Measurements from ENCODE around the gene CAPN13.

Gene CAPN13

DNA sequence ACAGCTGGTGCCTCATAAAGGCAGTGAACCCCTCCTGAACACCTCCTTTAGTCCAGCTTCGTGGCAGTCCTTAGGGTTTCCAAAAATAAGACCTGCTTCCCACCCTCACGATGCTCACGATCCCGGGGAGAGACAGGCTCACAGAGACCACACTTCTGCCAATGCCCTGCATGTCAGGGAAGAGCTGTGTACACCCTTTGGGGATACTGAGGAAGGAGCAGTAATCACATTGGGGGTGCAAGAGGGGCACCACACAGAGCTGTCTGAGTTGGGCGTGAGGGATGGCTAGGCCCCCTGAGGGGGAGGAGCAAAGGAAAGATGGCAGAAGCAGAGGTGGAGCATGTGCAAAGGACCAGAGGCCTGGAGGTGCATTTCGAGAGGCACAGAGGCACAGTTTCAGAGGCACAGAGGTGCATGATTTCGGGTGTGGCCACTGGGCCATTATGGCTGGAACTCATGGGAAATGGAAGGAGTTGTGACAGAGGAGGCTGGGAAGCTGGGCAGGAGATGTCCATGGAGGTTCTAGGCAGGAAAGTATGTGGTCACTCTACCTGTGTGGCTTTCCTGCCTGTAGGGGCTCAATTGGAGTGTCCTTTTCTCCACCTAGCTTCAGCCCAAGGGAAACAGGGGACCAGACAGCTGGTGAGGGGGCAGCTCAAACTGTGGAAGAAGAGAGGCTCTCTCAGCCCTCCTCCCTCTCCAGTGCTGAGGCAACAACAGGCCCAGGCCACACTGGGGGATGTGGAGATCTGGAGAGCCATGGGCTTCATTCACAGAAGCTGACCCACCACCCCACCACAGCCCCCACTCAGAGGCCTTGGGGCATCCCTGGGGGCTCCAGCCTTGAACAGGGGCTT lies 115.9 kb downstream of the CAPN13 start:
- no peak overlapping the region for H3K4me2 ChIP-seq (ENCODE audit: insufficient read depth, low read length)
- H3K27ac ChIP-seq (ENCODE audit: low read length): no peak overlapping the region
- no peak for DNase-seq

DNA sequence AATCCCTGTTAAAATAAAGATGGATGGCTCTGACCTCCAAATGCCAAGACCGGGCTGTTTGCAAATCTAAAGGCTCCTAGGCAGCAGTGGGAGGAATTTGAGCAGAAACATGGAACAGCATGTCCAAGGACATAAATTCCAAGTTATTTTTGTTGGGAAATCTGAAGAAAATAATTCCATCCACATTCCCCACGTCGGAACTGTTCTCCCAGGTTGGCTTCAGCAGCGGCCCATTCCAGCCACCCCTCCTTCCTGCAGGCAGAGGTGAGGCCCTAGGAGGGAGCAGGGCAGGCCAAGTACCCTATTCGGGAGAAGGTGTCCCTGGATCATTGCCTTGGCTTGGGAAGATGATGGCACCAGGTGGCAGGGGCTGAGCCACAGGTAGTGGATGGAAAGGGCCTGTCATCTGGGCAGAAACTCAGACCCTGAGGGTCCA lies 117.1 kb downstream of the CAPN13 start:
- TF ChIP-seq, protein P1, sequence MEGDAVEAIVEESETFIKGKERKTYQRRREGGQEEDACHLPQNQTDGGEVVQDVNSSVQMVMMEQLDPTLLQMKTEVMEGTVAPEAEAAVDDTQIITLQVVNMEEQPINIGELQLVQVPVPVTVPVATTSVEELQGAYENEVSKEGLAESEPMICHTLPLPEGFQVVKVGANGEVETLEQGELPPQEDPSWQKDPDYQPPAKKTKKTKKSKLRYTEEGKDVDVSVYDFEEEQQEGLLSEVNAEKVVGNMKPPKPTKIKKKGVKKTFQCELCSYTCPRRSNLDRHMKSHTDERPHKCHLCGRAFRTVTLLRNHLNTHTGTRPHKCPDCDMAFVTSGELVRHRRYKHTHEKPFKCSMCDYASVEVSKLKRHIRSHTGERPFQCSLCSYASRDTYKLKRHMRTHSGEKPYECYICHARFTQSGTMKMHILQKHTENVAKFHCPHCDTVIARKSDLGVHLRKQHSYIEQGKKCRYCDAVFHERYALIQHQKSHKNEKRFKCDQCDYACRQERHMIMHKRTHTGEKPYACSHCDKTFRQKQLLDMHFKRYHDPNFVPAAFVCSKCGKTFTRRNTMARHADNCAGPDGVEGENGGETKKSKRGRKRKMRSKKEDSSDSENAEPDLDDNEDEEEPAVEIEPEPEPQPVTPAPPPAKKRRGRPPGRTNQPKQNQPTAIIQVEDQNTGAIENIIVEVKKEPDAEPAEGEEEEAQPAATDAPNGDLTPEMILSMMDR (IDR thresholded peaks at IDR 0.05; ENCODE audit: borderline replicate concordance, extremely low read depth, low read length, poor library complexity, severe bottlenecking): no peak
- TF ChIP-seq EZH2 (IDR thresholded peaks at IDR 0.05; ENCODE audit: borderline replicate concordance, low read depth, low read length, severe bottlenecking): no peak
- H3K4me1 ChIP-seq (ENCODE audit: insufficient read depth, low read length): no peaks in the 10 kb centered on the region
- ATAC-seq (ENCODE audit: insufficient read depth, low read depth) (no peak), DNase-seq (no peak)
- H3K9ac ChIP-seq (ENCODE audit: low read depth, low read length): no peak overlapping the region
- H3K79me2 ChIP-seq (ENCODE audit: insufficient read depth, low read length): no peaks in the 10 kb centered on the region
- H2AFZ ChIP-seq (ENCODE audit: low read depth, low read length): no peak overlapping the region
- H3K27me3 ChIP-seq (ENCODE audit: insufficient read depth, low read length, poor library complexity): peaks cover 2% of the 10 kb centered on the region
- H3K4me2 ChIP-seq (ENCODE audit: insufficient read depth, low read length): no peak overlapping the region
- no peak overlapping the region for H3K27ac ChIP-seq (ENCODE audit: low read length)
- no peak overlapping the region for H3K4me3 ChIP-seq (ENCODE audit: low read depth in 1 of 2, low read length in 2 of 2)
- H3K36me3 ChIP-seq (ENCODE audit: insufficient read depth, low read length): no peaks in the 10 kb centered on the region
- H3K9me3 ChIP-seq (ENCODE audit: insufficient read depth, low read length, severe bottlenecking): no peaks in the 10 kb centered on the region
- no peaks in the 10 kb centered on the region for H4K20me1 ChIP-seq (ENCODE audit: insufficient read depth, low read length)

More for the DNA sequence above, 115.9 kb downstream of the CAPN13 start:
- Histone ChIP-seq H3K79me2 (ENCODE audit: insufficient read depth, low read length) (no peaks in the 10 kb centered on the region), H3K27me3 (ENCODE audit: insufficient read depth, low read length, poor library complexity) (peaks cover 4% of the 10 kb centered on the region), H3K9me3 (ENCODE audit: insufficient read depth, low read length, severe bottlenecking) (no peaks in the 10 kb centered on the region), H3K36me3 (ENCODE audit: insufficient read depth, low read length) (no peaks in the 10 kb centered on the region), H3K4me1 (ENCODE audit: insufficient read depth, low read length) (no peaks in the 10 kb centered on the region), H3K4me3 (ENCODE audit: low read depth in 1 of 2, low read length in 2 of 2) (no peak overlapping the region), H4K20me1 (ENCODE audit: insufficient read depth, low read length) (no peaks in the 10 kb centered on the region), H3K9ac (ENCODE audit: low read depth, low read length) (no peak overlapping the region), H2AFZ (ENCODE audit: low read depth, low read length) (no peak overlapping the region)
- TF ChIP-seq EZH2 (IDR thresholded peaks at IDR 0.05; ENCODE audit: borderline replicate concordance, low read depth, low read length, severe bottlenecking): no peak
- TF ChIP-seq, protein P1 (IDR thresholded peaks at IDR 0.05; ENCODE audit: borderline replicate concordance, extremely low read depth, low read length, poor library complexity, severe bottlenecking): no peak
- no peak for ATAC-seq (ENCODE audit: insufficient read depth, low read depth)

DNA sequence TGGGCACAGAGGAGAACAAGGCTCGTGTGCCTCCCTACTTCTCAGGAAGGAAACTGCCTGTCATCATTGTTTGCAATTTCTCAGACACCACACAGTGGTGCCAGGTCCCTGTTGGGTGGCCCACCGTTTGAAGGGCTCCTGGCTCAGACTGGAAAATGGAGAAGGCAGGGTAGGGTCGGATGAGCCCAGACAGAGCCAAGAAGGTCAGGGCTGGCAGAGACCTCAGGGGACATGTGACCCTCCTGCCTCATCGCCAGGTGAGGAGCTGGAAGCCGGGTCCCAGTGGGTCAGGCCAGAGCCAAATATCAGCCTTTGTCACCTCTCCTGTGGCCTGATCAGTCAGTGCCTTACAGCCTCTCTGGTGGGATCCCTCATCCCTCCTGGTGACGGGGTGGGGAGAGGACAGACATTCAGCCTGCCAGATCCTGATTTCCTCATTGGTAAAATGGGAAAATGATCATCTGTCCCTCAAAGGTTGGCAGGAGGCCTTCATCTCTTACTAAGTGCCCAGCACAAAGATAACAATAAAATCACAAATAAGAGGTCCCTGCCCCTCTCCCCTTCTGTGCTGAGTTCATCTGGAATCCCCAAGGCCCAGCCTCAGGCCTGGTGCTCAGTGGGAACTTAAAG lies 117.6 kb downstream of the CAPN13 start:
- Histone ChIP-seq H3K36me3 (ENCODE audit: insufficient read depth, low read length) (no peaks in the 10 kb centered on the region), H3K9ac (ENCODE audit: low read depth, low read length) (no peak overlapping the region), H3K79me2 (ENCODE audit: insufficient read depth, low read length) (no peaks in the 10 kb centered on the region), H3K27me3 (ENCODE audit: insufficient read depth, low read length, poor library complexity) (no peaks in the 10 kb centered on the region), H3K4me2 (ENCODE audit: insufficient read depth, low read length) (no peak overlapping the region), H3K4me3 (ENCODE audit: low read depth in 1 of 2, low read length in 2 of 2) (no peak overlapping the region), H2AFZ (ENCODE audit: low read depth, low read length) (no peak overlapping the region), H3K27ac (ENCODE audit: low read length) (no peak overlapping the region), H3K4me1 (ENCODE audit: insufficient read depth, low read length) (no peaks in the 10 kb centered on the region), H3K9me3 (ENCODE audit: insufficient read depth, low read length, severe bottlenecking) (no peaks in the 10 kb centered on the region), H4K20me1 (ENCODE audit: insufficient read depth, low read length) (no peaks in the 10 kb centered on the region)
- DNase-seq (no peak), ATAC-seq (ENCODE audit: insufficient read depth, low read depth) (no peak)
- no peak for TF ChIP-seq EZH2 (IDR thresholded peaks at IDR 0.05; ENCODE audit: borderline replicate concordance, low read depth, low read length, severe bottlenecking)
- TF ChIP-seq, protein P1 (IDR thresholded peaks at IDR 0.05; ENCODE audit: borderline replicate concordance, extremely low read depth, low read length, poor library complexity, severe bottlenecking): no peak
